Osteoblast (primary cell): ENCODE data around the gene PARD3. TPM values are rescaled to one million over a fixed set of nuclear protein-coding genes. Genes with fewer than 3 reads are reported as not detected.
A peak's percentile ranks its signal among the peaks of the same experiment; 100 is the strongest.
"Not testable (repeated sequence)": the region's sequence is repeated elsewhere in the genome, so short reads cannot be mapped to it uniquely, and the experiment has no call there.

Experiments used
- DNase-seq: peaks from one replicate; pipeline ENCODE4 v3.0.0; 2011; ENCODE audit warnings: low spot score, mixed read lengths; ENCODE audit not compliant: insufficient read length; ENCODE audit errors: missing footprints
- H2AFZ ChIP-seq: 2 replicates; pipeline ENCODE4 v1.6.0; 2011; ENCODE audit warnings: mild to moderate bottlenecking, low read length
- H3K27ac ChIP-seq: 2 replicates; pipeline ENCODE4 v1.5.1; 2011; ENCODE audit warnings: mild to moderate bottlenecking, low read depth, low read length, moderate library complexity
- H3K27me3 ChIP-seq: 2 replicates; pipeline ENCODE4 v1.6.0; 2012; ENCODE audit warnings: mild to moderate bottlenecking, control low read depth, inconsistent platforms, low read length, moderate library complexity; ENCODE audit not compliant: insufficient read depth
- H3K36me3 ChIP-seq: 2 replicates; pipeline ENCODE4 v1.5.1; 2011; ENCODE audit warnings: mild to moderate bottlenecking, low read length, control low read depth, moderate library complexity; ENCODE audit not compliant: insufficient read depth
- H3K4me1 ChIP-seq: 2 replicates; pipeline ENCODE4 v1.5.1; 2011; ENCODE audit warnings: mild to moderate bottlenecking, low read length, control low read depth, moderate library complexity; ENCODE audit not compliant: insufficient read depth
- H3K4me2 ChIP-seq: 2 replicates; pipeline ENCODE4 v1.6.0; 2011; ENCODE audit warnings: mild to moderate bottlenecking, low read length; ENCODE audit not compliant: insufficient read depth
- H3K4me3 ChIP-seq: fragments of 200-600 bp; sonication (generic); 3 replicates; pipeline ENCODE4 v1.5.1; 2012; ENCODE audit warnings: mild to moderate bottlenecking, low read length, inconsistent platforms; ENCODE audit not compliant: insufficient read depth
- H3K79me2 ChIP-seq: 2 replicates; pipeline ENCODE4 v1.6.0; 2012; ENCODE audit warnings: mild to moderate bottlenecking, low read length, control low read depth, inconsistent platforms; ENCODE audit not compliant: insufficient read depth
- H3K9me3 ChIP-seq: 2 replicates; pipeline ENCODE4 v1.5.1; 2011; ENCODE audit warnings: low read depth, low read length, control low read depth
- H4K20me1 ChIP-seq: 2 replicates; pipeline ENCODE4 v1.6.0; 2012; ENCODE audit warnings: mild to moderate bottlenecking, low read length, control low read depth; ENCODE audit not compliant: insufficient read depth
- total RNA-seq: library from RNA; depleted of rRNA; stranded (reverse); fragments of >200 nt; gene quantifications from 2 replicates; pipeline ENCODE4 v1.2.3, GENCODE V29; 2012
- TF ChIP-seq, protein P1 (sequence below): IDR thresholded peaks from 2 replicates; pipeline ENCODE4 v1.5.1; 2011; ENCODE audit warnings: mild to moderate bottlenecking, low read depth, low read length, moderate library complexity; ENCODE audit errors: extremely low read depth

PARD3 gene
- total RNA-seq, 1 donor = 71.7 TPM

DNA sequence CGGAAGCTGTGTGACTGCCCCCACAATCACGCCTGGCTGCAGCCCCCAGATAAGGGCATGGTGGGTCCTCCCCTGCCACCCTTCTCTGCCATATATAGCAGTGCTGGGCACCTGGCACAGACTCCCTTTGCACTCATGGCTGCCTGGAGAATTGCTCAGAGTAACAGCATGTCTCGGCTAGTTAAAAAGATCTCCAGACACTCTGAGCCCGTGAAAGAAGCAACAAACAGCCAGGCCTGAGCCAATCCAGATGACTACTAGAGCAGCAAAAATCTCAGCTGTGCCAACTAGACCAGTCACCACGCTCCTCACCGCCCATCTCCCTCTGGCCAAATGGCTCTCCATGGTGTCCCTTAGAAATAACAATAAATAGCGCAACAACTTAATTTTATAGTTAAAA is 71.3 kb downstream of the PARD3 start:
- H2AFZ ChIP-seq = no peak overlapping the region
- no peak overlapping the region for H3K4me3 ChIP-seq
- no peaks in the 10 kb centered on the region for H3K27me3 ChIP-seq
- TF ChIP-seq, protein P1, sequence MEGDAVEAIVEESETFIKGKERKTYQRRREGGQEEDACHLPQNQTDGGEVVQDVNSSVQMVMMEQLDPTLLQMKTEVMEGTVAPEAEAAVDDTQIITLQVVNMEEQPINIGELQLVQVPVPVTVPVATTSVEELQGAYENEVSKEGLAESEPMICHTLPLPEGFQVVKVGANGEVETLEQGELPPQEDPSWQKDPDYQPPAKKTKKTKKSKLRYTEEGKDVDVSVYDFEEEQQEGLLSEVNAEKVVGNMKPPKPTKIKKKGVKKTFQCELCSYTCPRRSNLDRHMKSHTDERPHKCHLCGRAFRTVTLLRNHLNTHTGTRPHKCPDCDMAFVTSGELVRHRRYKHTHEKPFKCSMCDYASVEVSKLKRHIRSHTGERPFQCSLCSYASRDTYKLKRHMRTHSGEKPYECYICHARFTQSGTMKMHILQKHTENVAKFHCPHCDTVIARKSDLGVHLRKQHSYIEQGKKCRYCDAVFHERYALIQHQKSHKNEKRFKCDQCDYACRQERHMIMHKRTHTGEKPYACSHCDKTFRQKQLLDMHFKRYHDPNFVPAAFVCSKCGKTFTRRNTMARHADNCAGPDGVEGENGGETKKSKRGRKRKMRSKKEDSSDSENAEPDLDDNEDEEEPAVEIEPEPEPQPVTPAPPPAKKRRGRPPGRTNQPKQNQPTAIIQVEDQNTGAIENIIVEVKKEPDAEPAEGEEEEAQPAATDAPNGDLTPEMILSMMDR = no peak
- H3K4me2 ChIP-seq = no peak overlapping the region
- no peaks in the 10 kb centered on the region for H3K36me3 ChIP-seq
- H3K27ac ChIP-seq = no peak overlapping the region
- H3K79me2 ChIP-seq = peaks cover 40% of the 10 kb centered on the region
- peaks cover 27% of the 10 kb centered on the region for H4K20me1 ChIP-seq
- H3K9me3 ChIP-seq = no peaks in the 10 kb centered on the region
- peak; percentile 84 for DNase-seq
- peaks cover 13% of the 10 kb centered on the region for H3K4me1 ChIP-seq

- no peak overlapping the region for H2AFZ ChIP-seq
Measured at GRCh38 chr10:34742456-34742855, 72.6 kb downstream of the PARD3 start.

DNA sequence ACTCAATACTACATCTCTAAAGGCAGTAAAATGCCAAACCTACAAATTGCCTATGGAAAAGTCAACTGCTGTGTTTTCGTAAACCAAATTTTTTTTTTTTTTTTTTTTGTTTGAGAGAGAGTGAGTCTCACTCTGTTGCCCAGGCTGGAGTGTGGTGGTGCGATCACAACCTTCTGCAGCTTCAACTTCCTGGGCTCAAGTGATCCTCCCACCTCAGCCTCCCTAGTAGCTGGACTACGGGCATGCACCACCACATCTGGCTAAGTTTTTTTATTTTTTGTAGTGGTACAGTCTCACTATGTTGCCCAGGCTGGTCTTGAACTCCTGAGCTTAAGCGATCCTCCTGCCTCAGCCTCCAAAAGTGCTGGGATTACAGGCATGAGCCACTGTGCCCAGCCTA is 74.0 kb downstream of the PARD3 start:
- not testable (repeated sequence) for H3K36me3 ChIP-seq, H2AFZ ChIP-seq, H3K4me2 ChIP-seq, DNase-seq, H3K27me3 ChIP-seq, H3K4me3 ChIP-seq, H3K27ac ChIP-seq, H3K9me3 ChIP-seq
- Histone ChIP-seq H3K4me1 (peaks cover 13% of the 10 kb centered on the region), H4K20me1 (peaks cover 22% of the 10 kb centered on the region), H3K79me2 (peaks cover 47% of the 10 kb centered on the region)

More at GRCh38 chr10:34742456-34742855, 72.6 kb downstream of the PARD3 start:
- H3K27me3 ChIP-seq = no peaks in the 10 kb centered on the region
- DNase-seq = peak; percentile 77
- TF ChIP-seq, protein P1 = no peak
- H3K4me1 ChIP-seq = peaks cover 13% of the 10 kb centered on the region
- no peak overlapping the region for H3K4me2 ChIP-seq
- no peaks in the 10 kb centered on the region for H3K36me3 ChIP-seq
- peaks cover 19% of the 10 kb centered on the region for H4K20me1 ChIP-seq
- H3K79me2 ChIP-seq = peaks cover 40% of the 10 kb centered on the region
- H3K4me3 ChIP-seq = no peak overlapping the region
- H3K27ac ChIP-seq = no peak overlapping the region
- H3K9me3 ChIP-seq = no peaks in the 10 kb centered on the region

GRCh38 chr10:34740321-34740720 is 74.8 kb downstream of the PARD3 start:
- no peaks in the 10 kb centered on the region for H3K36me3 ChIP-seq
- DNase-seq = no peak
- no peaks in the 10 kb centered on the region for H3K9me3 ChIP-seq
- no peak overlapping the region for H3K27ac ChIP-seq
- peak overlapping the region; percentile 51 for H3K4me3 ChIP-seq
- peaks cover 22% of the 10 kb centered on the region for H4K20me1 ChIP-seq
- TF ChIP-seq, protein P1 = no peak
- H3K27me3 ChIP-seq = no peaks in the 10 kb centered on the region
- peaks cover 13% of the 10 kb centered on the region for H3K4me1 ChIP-seq
- peaks cover 45% of the 10 kb centered on the region for H3K79me2 ChIP-seq
- peak overlapping the region; percentile 75 for H3K4me2 ChIP-seq
- H2AFZ ChIP-seq = peak overlapping the region; percentile 10
